CD4-positive, alpha-beta T cell (primary cell): ENCODE measurements around the gene LHCGR. TPM values are rescaled to one million over a fixed set of nuclear protein-coding genes. Genes with fewer than 3 reads are reported as not detected.

ENCODE experiments used
- ATAC-seq: fragments of 200-7000 bp; cut with Tn5 transposase; one replicate; pipeline ENCODE4 v1.10.0; 2022; ENCODE audit warnings: mild to moderate bottlenecking; ENCODE audit not compliant: poor library complexity
- CTCF ChIA-PET: fragments of 350-600 bp; sonication (Branson Sonifier 250); formaldehyde crosslinking; loops from one replicate; lab custom pipeline; 2021; ENCODE audit warnings: antibody characterized with exemption, inconsistent platforms; lab: Charles Lee
- POLR2A ChIA-PET: fragments of 350-600 bp; sonication (Branson Sonifier 250); formaldehyde crosslinking; loops from one replicate; lab custom pipeline; 2021; ENCODE audit warnings: antibody characterized with exemption, inconsistent platforms; lab: Charles Lee
- DNase-seq, 14 experiments: peaks; one replicate each; pipeline ENCODE4 v3.0.0-alpha.2; 2013 to 2020; ENCODE audit warnings: mixed read lengths in 2 of 14
- H3K27ac ChIP-seq, 2 donors: one replicate each; pipeline versions ENCODE4 v1.5.1 to v1.7.0; 2013; ENCODE audit warnings: low read length in 2 of 2, low read depth in 1 of 2, mild to moderate bottlenecking in 1 of 2
- H3K27me3 ChIP-seq, 2 experiments: 1 replicate in 1 of 2; 2 replicates in 1 of 2; pipeline versions ENCODE4 v1.6.1 to v1.7.0; 2013; ENCODE audit warnings: low read length in 2 of 2, control low read depth in 1 of 2, mild to moderate bottlenecking in 1 of 2, moderate library complexity in 1 of 2; ENCODE audit not compliant: insufficient read depth in 2 of 2, control insufficient read depth in 1 of 2
- H3K36me3 ChIP-seq: one replicate; pipeline ENCODE4 v1.6.1; 2013; ENCODE audit warnings: low read length, control low read depth; ENCODE audit not compliant: insufficient read depth
- H3K4me1 ChIP-seq: one replicate; pipeline ENCODE4 v1.6.1; 2013; ENCODE audit warnings: low read length, control low read depth; ENCODE audit not compliant: insufficient read depth
- H3K4me3 ChIP-seq: one replicate; pipeline ENCODE4 v1.5.1; 2013; ENCODE audit warnings: mild to moderate bottlenecking, low read length, moderate library complexity
- H3K9me3 ChIP-seq, 2 experiments: 1 replicate in 1 of 2; 2 replicates in 1 of 2; pipeline versions ENCODE4 v1.6.1 to v1.7.0; 2013; ENCODE audit warnings: low read length in 2 of 2, mild to moderate bottlenecking in 2 of 2, control low read depth in 1 of 2, moderate library complexity in 1 of 2; ENCODE audit not compliant: control insufficient read depth in 1 of 2, insufficient read depth in 1 of 2
- H3K27ac Mint-ChIP-seq: one replicate; pipeline ENCODE4 v1.8.0; 2020; ENCODE audit warnings: mixed read lengths
- H3K27me3 Mint-ChIP-seq: one replicate; pipeline ENCODE4 v1.8.0; 2021; ENCODE audit warnings: mixed read lengths
- H3K36me3 Mint-ChIP-seq: one replicate; pipeline ENCODE4 v1.8.0; 2021; ENCODE audit warnings: low read depth, mixed read lengths
- H3K4me1 Mint-ChIP-seq: one replicate; pipeline ENCODE4 v1.8.0; 2021; ENCODE audit warnings: low read depth, mixed read lengths
- H3K4me3 Mint-ChIP-seq: one replicate; pipeline ENCODE4 v1.8.0; 2020; ENCODE audit warnings: mild to moderate bottlenecking, mixed read lengths
- H3K9me3 Mint-ChIP-seq: one replicate; pipeline ENCODE4 v1.8.0; 2020; ENCODE audit warnings: mixed read lengths
- CTCF ChIP-seq: fragments of 200-600 bp; IDR thresholded peaks from one replicate; pipeline ENCODE4 v1.8.0; 2022; ENCODE audit warnings: antibody characterized with exemption, mild to moderate bottlenecking
- intact Hi-C, 2 experiments: fragments of 100-400 bp; cut with DNase I in 1 of 2; cut with micrococcal nuclease in 1 of 2; formaldehyde crosslinking; loops; one replicate each; pipeline versions ENCODE4 v1.15.1 to v1.9.0; 2023 to 2025; cut with DNase I, micrococcal nuclease
- total RNA-seq, 174 experiments: library from RNA in 2 of 174; stranded (reverse) in 2 of 174; gene quantifications; one replicate each; pipeline ENCODE4 v1.2.3 and lab custom pipeline; 2021 to 2026

The LHCGR gene
- total RNA-seq, 2 experiments from 2014 or later: not detected

- no peaks in the 10 kb centered on the region for H3K27me3 ChIP-seq
- POLR2A ChIA-PET: no interaction called here
- no peaks in the 10 kb centered on the region for H3K4me1 ChIP-seq
- no peaks in the 10 kb centered on the region for H3K9me3 ChIP-seq
- no peak overlapping the region for H3K4me3 ChIP-seq
- no peaks in the 10 kb centered on the region for H3K9me3 Mint-ChIP-seq
- no peaks in the 10 kb centered on the region for H3K36me3 ChIP-seq
- TF ChIP-seq CTCF: no peak
- ATAC-seq: no peak
- no peak overlapping the region for H3K27ac ChIP-seq
- DNase-seq: no peak
- peaks cover 20% of the 10 kb centered on the region for H3K27me3 Mint-ChIP-seq
- CTCF ChIA-PET: no interaction called here
- no peak overlapping the region for H3K27ac Mint-ChIP-seq
- intact Hi-C loops: no loop called here
- no peak overlapping the region for H3K4me3 Mint-ChIP-seq
- no peaks in the 10 kb centered on the region for H3K36me3 Mint-ChIP-seq
- no peaks in the 10 kb centered on the region for H3K4me1 Mint-ChIP-seq
Observed at GRCh38 chr2:48724278-48724677, 31.2 kb downstream of the LHCGR start.

DNA sequence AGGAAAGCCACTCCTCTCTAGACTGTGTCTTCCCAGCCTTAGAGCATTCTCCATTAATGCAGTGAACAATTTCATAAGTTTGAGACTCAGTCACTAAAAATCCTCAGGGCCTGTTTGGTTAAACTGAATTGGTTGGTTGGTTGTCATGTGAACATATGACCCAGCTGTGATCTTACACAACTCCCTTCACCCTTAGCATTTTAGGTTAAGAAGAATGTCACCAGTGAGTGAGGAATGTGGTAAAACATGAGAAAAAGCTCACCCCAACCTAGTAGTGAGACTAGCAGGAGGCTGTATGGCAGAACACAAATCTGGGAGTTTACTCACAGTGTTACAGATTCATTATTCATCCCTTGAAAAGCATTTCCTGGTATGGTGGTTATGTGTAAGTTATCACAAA is 32.4 kb downstream of the LHCGR start:
- no peak for TF ChIP-seq CTCF
- Histone ChIP-seq H3K27ac (no peak overlapping the region), H3K4me1 (no peaks in the 10 kb centered on the region), H3K9me3 (no peaks in the 10 kb centered on the region), H3K4me3 (no peak overlapping the region), H3K36me3 (no peaks in the 10 kb centered on the region), H3K27me3 (no peaks in the 10 kb centered on the region)
- DNase-seq (no peak), ATAC-seq (no peak)
- ChIA-PET POLR2A (no interaction called here), CTCF (no interaction called here)
- H3K27me3 Mint-ChIP-seq: peaks cover 15% of the 10 kb centered on the region
- H3K27ac Mint-ChIP-seq: no peak overlapping the region
- intact Hi-C loops: no loop called here
- no peaks in the 10 kb centered on the region for H3K9me3 Mint-ChIP-seq
- H3K4me3 Mint-ChIP-seq: no peak overlapping the region
- H3K4me1 Mint-ChIP-seq: no peaks in the 10 kb centered on the region
- no peaks in the 10 kb centered on the region for H3K36me3 Mint-ChIP-seq

- intact Hi-C loops: no loop called here
- Histone ChIP-seq H3K4me3 (no peak overlapping the region), H3K27me3 (no peaks in the 10 kb centered on the region), H3K9me3 (no peaks in the 10 kb centered on the region), H3K27ac (no peak overlapping the region), H3K4me1 (no peaks in the 10 kb centered on the region), H3K36me3 (no peaks in the 10 kb centered on the region)
- H3K9me3 Mint-ChIP-seq: no peaks in the 10 kb centered on the region
- TF ChIP-seq CTCF: no peak
- CTCF ChIA-PET: no interaction called here
- no peaks in the 10 kb centered on the region for H3K36me3 Mint-ChIP-seq
- no peak for DNase-seq
- no peak overlapping the region for H3K4me3 Mint-ChIP-seq
- no peak for ATAC-seq
- no peak overlapping the region for H3K27ac Mint-ChIP-seq
- H3K27me3 Mint-ChIP-seq: peaks cover 11% of the 10 kb centered on the region
- H3K4me1 Mint-ChIP-seq: no peaks in the 10 kb centered on the region
- POLR2A ChIA-PET: no interaction called here
Observed at GRCh38 chr2:48722391-48722790, 33.1 kb downstream of the LHCGR start.
